B cell (primary cell): ENCODE results near the gene CIAO2A. TPM values are rescaled to one million over a fixed set of nuclear protein-coding genes. Genes with fewer than 3 reads are reported as not detected.

Source experiments
- ATAC-seq: fragments of 200-7000 bp; cut with Tn5 transposase; one replicate; pipeline ENCODE4 v1.10.0; 2021; ENCODE audit warnings: low read depth, mild to moderate bottlenecking, moderate number of reproducible peaks, moderate library complexity
- CTCF ChIA-PET: fragments of 350-600 bp; sonication (Branson Sonifier 250); formaldehyde crosslinking; loops from one replicate; lab custom pipeline; 2021; ENCODE audit warnings: antibody characterized with exemption, inconsistent platforms; lab: Charles Lee
- POLR2A ChIA-PET: fragments of 350-600 bp; sonication (Branson Sonifier 250); formaldehyde crosslinking; loops from one replicate; lab custom pipeline; 2021; ENCODE audit warnings: antibody characterized with exemption; lab: Charles Lee
- DNase-seq: peaks from one replicate; pipeline ENCODE4 v3.0.0; 2013
- H2AFZ ChIP-seq: 2 replicates; pipeline ENCODE4 v1.6.1; 2012; ENCODE audit warnings: mild to moderate bottlenecking, low read depth, low read length; ENCODE audit not compliant: insufficient read depth, poor library complexity, severe bottlenecking
- H3K27ac ChIP-seq, 2 donors: 1 replicate in 1 of 2; 2 replicates in 1 of 2; pipeline ENCODE4 v1.5.1; 2012 to 2013; ENCODE audit warnings: low read length in 2 of 2, mild to moderate bottlenecking in 2 of 2, moderate library complexity in 1 of 2
- H3K27me3 ChIP-seq, 4 experiments: fragments of 200-600 bp in 1 of 4; sonication (generic) in 1 of 4; replicated peaks in 1 of 4; 1 replicate in 2 of 4; 2 replicates in 2 of 4; pipeline versions ENCODE4 v1.6.1 to v1.7.0; 2013 to 2016; ENCODE audit warnings: low read length in 3 of 4, mild to moderate bottlenecking in 2 of 4, mixed read lengths in 1 of 4, moderate library complexity in 1 of 4; ENCODE audit not compliant: insufficient read depth in 4 of 4, control insufficient read depth in 3 of 4; ENCODE audit errors: control extremely low read depth in 1 of 4
- H3K36me3 ChIP-seq, 2 experiments: replicated peaks in 1 of 2; 1 replicate in 1 of 2; 2 replicates in 1 of 2; pipeline versions ENCODE4 v1.6.1 to v1.7.1; 2013; ENCODE audit warnings: low read length in 1 of 2; ENCODE audit not compliant: insufficient read depth in 2 of 2, control insufficient read depth in 1 of 2; ENCODE audit errors: control extremely low read depth in 1 of 2, extremely low read depth in 1 of 2
- H3K4me1 ChIP-seq, 2 donors: fragments of 200-600 bp in 1 of 2; sonication (generic) in 1 of 2; 1 replicate in 1 of 2; 2 replicates in 1 of 2; pipeline versions ENCODE4 v1.5.1 to v1.6.1; 2013 to 2017; ENCODE audit warnings: low read length in 2 of 2; ENCODE audit not compliant: control insufficient read depth in 2 of 2, insufficient read depth in 2 of 2
- H3K4me2 ChIP-seq: replicated peaks from 2 replicates; pipeline ENCODE3; 2012; ENCODE audit warnings: mild to moderate bottlenecking, low read depth, low read length; ENCODE audit not compliant: poor library complexity, severe bottlenecking
- H3K4me3 ChIP-seq, 5 experiments: fragments of 200-600 bp in 1 of 5; sonication (generic) in 1 of 5; 1 replicate in 3 of 5; 2 replicates in 2 of 5; pipeline versions ENCODE4 v1.5.1 to v1.7.0; 2011 to 2016; ENCODE audit warnings: low read length in 4 of 5, mild to moderate bottlenecking in 4 of 5, low read depth in 2 of 5, control low read depth in 1 of 5, moderate library complexity in 1 of 5; ENCODE audit not compliant: insufficient read depth in 1 of 5; ENCODE audit errors: control extremely low read depth in 1 of 5, extremely low read depth in 1 of 5
- H3K79me2 ChIP-seq: fragments of 200-600 bp; sonication (generic); one replicate; pipeline ENCODE4 v1.6.0; 2016; ENCODE audit warnings: low read length; ENCODE audit not compliant: control insufficient read depth, insufficient read depth
- H3K9ac ChIP-seq: fragments of 200-600 bp; sonication (generic); 2 replicates; pipeline ENCODE4 v1.6.1; 2017; ENCODE audit warnings: mild to moderate bottlenecking, low read length, moderate library complexity
- H3K9me3 ChIP-seq, 3 donors: one replicate each; pipeline versions ENCODE4 v1.6.1 to v1.7.1; 2013; ENCODE audit warnings: low read length in 2 of 3; ENCODE audit not compliant: control insufficient read depth in 2 of 3, insufficient read depth in 1 of 3; ENCODE audit errors: control extremely low read depth in 1 of 3
- H4K20me1 ChIP-seq: 2 replicates; pipeline ENCODE4 v1.6.0; 2012; ENCODE audit warnings: mild to moderate bottlenecking, low read length; ENCODE audit not compliant: insufficient read depth, control insufficient read depth, poor library complexity, severe bottlenecking
- H3K27ac Mint-ChIP-seq: one replicate; pipeline ENCODE4 v1.8.0; 2021; ENCODE audit warnings: mixed read lengths
- H3K27me3 Mint-ChIP-seq: one replicate; pipeline ENCODE4 v1.8.0; 2021; ENCODE audit warnings: mixed read lengths
- H3K4me1 Mint-ChIP-seq: one replicate; pipeline ENCODE4 v1.8.0; 2021; ENCODE audit warnings: mixed read lengths
- H3K4me3 Mint-ChIP-seq: one replicate; pipeline ENCODE4 v1.8.0; 2021; ENCODE audit warnings: mixed read lengths
- H3K9me3 Mint-ChIP-seq: one replicate; pipeline ENCODE4 v1.8.0; 2022; ENCODE audit warnings: mixed read lengths; ENCODE audit not compliant: insufficient read depth
- CTCF ChIP-seq: fragments of 200-600 bp; IDR thresholded peaks from one replicate; pipeline ENCODE4 v1.8.0; 2022; ENCODE audit warnings: antibody characterized with exemption, mild to moderate bottlenecking
- EZH2 ChIP-seq: IDR thresholded peaks from 2 replicates; pipeline ENCODE4 v1.6.1; 2012; ENCODE audit warnings: borderline replicate concordance, low read depth, mild to moderate bottlenecking, moderate library complexity, low read length; ENCODE audit not compliant: insufficient read depth, poor library complexity, severe bottlenecking
- WGBS: methylation state at CpG from one replicate; pipeline ENCODE4 v1.1.5; 2013; ENCODE audit warnings: missing lambda C conversion rate; ENCODE audit not compliant: insufficient coverage; 5-methylcytosine and 5-hydroxymethylcytosine counted together
- intact Hi-C: fragments of 100-400 bp; cut with micrococcal nuclease; formaldehyde crosslinking; loops from one replicate; pipeline ENCODE4 v1.10.0; 2022
- polyA plus RNA-seq: library from polyadenylated mRNA; depleted of rRNA; stranded (reverse); fragments of >200 nt; gene quantifications from 2 replicates; pipeline ENCODE4 v1.2.3, GENCODE V29; 2012
- total RNA-seq, 2 donors: library from RNA; stranded (reverse); fragments of 120-200 nt in 1 of 2; gene quantifications; 1 replicate in 1 of 2; 2 replicates in 1 of 2; pipeline versions ENCODE4 v1.2.3 to v1.2.4, GENCODE V29; 2013 to 2022

The CIAO2A gene
- total and polyA plus RNA-seq, 2 donors (not counting 1 experiment from before 2014, with no cell fraction given), result 68.2 to 71.5 TPM

GRCh38 chr15:64070965-64071851, 22.4 kb downstream of the CIAO2A start:
- ChIA-PET POLR2A (no interaction called here), CTCF (interaction anchor here (0.9 to 10.6 kb wide), 7 partner anchors 18 to 461 kb away, joined by 3 to 307 read pairs (median 4); partner anchors contain the start of gene SNX1)
- ATAC-seq (no peak), DNase-seq (no peak)
- Histone ChIP-seq H4K20me1 (no peaks in the 10 kb centered on the region), H3K27me3 (no peaks in the 10 kb centered on the region), H3K4me3 (no peak overlapping the region), H3K4me1 (peaks cover 24 to 27% of the 10 kb centered on the region in 2 donors), H2AFZ (no peak overlapping the region), H3K36me3 (peaks cover 8 to 44% of the 10 kb centered on the region in 2 experiments), H3K27ac (peak overlapping the region in 1 of 2 donors; percentile 60), H3K9ac (no peak overlapping the region), H3K79me2 (no peaks in the 10 kb centered on the region), H3K9me3 (no peaks in the 10 kb centered on the region), H3K4me2 (no peak overlapping the region)
- intact Hi-C loops, result no loop called here
- Mint-ChIP-seq H3K27me3 (no peaks in the 10 kb centered on the region), H3K4me3 (no peak overlapping the region), H3K9me3 (no peaks in the 10 kb centered on the region), H3K27ac (peak overlapping the region; percentile 42), H3K4me1 (peaks cover 33% of the 10 kb centered on the region)
- TF ChIP-seq CTCF, result no peak
- TF ChIP-seq EZH2, result no peak
- 96% methylated on average over 6 of the region's 8 CpGs for WGBS

- DNase-seq, result no peak
- H4K20me1 ChIP-seq, result no peaks in the 10 kb centered on the region
- no peak overlapping the region for H3K4me3 ChIP-seq
- CTCF ChIA-PET, result interaction anchor here (1.1 to 10.6 kb wide), 12 partner anchors 8 to 460 kb away, joined by 3 to 307 read pairs (median 18); partner anchors contain the start of gene DAPK2
- H3K79me2 ChIP-seq, result no peaks in the 10 kb centered on the region
- H3K27ac ChIP-seq, result peak overlapping the region in 1 of 2 donors; percentile 60
- no peak overlapping the region for H2AFZ ChIP-seq
- Mint-ChIP-seq H3K9me3 (no peaks in the 10 kb centered on the region), H3K27ac (peak overlapping the region; percentile 73), H3K4me1 (peaks cover 31% of the 10 kb centered on the region), H3K27me3 (no peaks in the 10 kb centered on the region), H3K4me3 (no peak overlapping the region)
- peaks cover 8 to 37% of the 10 kb centered on the region in 2 experiments for H3K36me3 ChIP-seq
- ATAC-seq, result no peak
- 95% methylated on average over 3 of the region's 3 CpGs for WGBS
- peaks cover 24 to 27% of the 10 kb centered on the region in 2 donors for H3K4me1 ChIP-seq
- peak overlapping the region; percentile 25 for H3K4me2 ChIP-seq
- no peaks in the 10 kb centered on the region for H3K9me3 ChIP-seq
- H3K27me3 ChIP-seq, result no peaks in the 10 kb centered on the region
- POLR2A ChIA-PET, result no interaction called here
- H3K9ac ChIP-seq, result no peak overlapping the region
- intact Hi-C loops, result no loop called here
- TF ChIP-seq EZH2 (no peak), CTCF (no peak)
Measured at GRCh38 chr15:64070106-64070505, 23.5 kb downstream of the CIAO2A start.
